ENCODE results near the gene PHLDB1. TPM values are rescaled to one million over a fixed set of nuclear protein-coding genes. Genes with fewer than 3 reads are reported as not detected.

PHLDB1 gene
- total RNA-seq, 2 donors from 2014 or later, result 206 to 377 TPM

DNA sequence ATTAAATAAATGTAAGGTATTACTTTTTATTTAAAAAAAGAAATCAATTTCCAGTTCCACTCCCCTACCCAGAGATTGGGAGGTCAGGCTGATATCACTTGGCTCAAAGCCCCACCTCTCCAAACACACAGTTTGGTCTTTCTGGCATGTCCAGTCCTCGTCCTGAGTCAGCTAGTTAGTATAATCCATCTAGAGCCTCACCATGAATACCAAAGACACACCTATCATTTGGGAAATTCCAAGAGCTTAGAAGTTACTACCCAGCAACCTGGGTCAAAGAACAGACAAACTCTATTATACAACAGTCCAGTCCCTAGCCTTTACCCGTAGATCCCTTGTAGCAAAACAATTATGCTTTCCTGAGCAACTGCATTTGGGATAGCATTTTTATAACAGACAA lies 62.6 kb downstream of the PHLDB1 start:
- Histone ChIP-seq H3K27me3 (replicated peaks; ENCODE audit: insufficient read depth) (no peaks in the 10 kb centered on the region), H3K9me3 (no peaks in the 10 kb centered on the region), H3K36me3 (no peaks in the 10 kb centered on the region), H3K4me3 (no peak overlapping the region), H3K4me1 (ENCODE audit: control insufficient read depth in 1 of 2, low read depth in 2 of 2) (no peaks in the 10 kb centered on the region), H3K27ac (no peak overlapping the region)
- DNase-seq (ENCODE audit: low spot score), result no peak
- no peak for ATAC-seq (ENCODE audit: insufficient number of reproducible peaks, low FRiP score, low read depth)
- TF ChIP-seq, protein P1, sequence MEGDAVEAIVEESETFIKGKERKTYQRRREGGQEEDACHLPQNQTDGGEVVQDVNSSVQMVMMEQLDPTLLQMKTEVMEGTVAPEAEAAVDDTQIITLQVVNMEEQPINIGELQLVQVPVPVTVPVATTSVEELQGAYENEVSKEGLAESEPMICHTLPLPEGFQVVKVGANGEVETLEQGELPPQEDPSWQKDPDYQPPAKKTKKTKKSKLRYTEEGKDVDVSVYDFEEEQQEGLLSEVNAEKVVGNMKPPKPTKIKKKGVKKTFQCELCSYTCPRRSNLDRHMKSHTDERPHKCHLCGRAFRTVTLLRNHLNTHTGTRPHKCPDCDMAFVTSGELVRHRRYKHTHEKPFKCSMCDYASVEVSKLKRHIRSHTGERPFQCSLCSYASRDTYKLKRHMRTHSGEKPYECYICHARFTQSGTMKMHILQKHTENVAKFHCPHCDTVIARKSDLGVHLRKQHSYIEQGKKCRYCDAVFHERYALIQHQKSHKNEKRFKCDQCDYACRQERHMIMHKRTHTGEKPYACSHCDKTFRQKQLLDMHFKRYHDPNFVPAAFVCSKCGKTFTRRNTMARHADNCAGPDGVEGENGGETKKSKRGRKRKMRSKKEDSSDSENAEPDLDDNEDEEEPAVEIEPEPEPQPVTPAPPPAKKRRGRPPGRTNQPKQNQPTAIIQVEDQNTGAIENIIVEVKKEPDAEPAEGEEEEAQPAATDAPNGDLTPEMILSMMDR (IDR thresholded peaks at IDR 0.05), result no peak

DNA sequence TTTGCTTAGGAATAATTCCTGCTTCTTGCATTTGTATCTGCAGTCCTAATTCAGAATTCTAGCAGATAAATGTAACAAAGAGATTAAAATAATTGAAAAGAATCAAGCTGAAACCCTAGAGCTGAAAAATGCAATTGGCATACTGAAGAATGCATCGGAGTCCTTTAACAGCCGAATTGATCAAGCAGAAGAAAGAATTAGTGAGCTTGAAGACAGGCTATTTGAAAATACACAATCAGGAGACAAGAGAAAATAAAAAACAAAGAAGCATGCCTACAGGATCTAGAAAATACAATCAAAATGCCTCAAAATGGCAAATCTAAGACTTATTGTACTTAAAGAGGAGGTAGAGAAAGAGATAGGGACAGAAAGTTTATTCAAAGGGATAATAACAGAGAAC lies 63.8 kb downstream of the PHLDB1 start:
- Histone ChIP-seq H3K9me3 (no peaks in the 10 kb centered on the region), H3K4me3 (no peak overlapping the region), H3K36me3 (no peaks in the 10 kb centered on the region), H3K27ac (no peak overlapping the region), H3K27me3 (replicated peaks; ENCODE audit: insufficient read depth) (no peaks in the 10 kb centered on the region), H3K4me1 (ENCODE audit: control insufficient read depth in 1 of 2, low read depth in 2 of 2) (no peaks in the 10 kb centered on the region)
- TF ChIP-seq, protein P1 (IDR thresholded peaks at IDR 0.05), result no peak
- ATAC-seq (ENCODE audit: insufficient number of reproducible peaks, low FRiP score, low read depth) (no peak), DNase-seq (ENCODE audit: low spot score) (no peak)

DNA sequence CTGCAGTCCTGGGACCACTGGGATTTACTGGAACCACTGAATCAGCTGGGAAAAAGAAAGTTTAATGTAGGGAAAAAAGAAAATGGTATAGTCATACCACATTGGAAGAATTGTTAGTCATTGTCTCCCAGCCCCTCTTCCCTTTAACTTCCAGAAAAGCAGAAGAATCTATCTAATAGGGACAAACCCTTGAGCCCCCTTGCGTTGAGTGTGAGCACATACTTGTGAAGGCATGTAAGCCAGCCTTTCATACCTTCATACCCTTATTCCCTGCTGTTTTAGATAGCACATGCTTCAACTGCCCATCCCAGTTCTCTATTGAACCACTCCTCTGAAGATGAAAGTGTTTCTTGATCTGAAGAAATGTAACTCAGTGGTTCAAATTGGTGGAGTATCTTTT lies 65.4 kb downstream of the PHLDB1 start:
- Histone ChIP-seq H3K4me3 (no peak overlapping the region), H3K36me3 (no peaks in the 10 kb centered on the region), H3K27me3 (replicated peaks; ENCODE audit: insufficient read depth) (no peaks in the 10 kb centered on the region), H3K9me3 (no peaks in the 10 kb centered on the region), H3K4me1 (ENCODE audit: control insufficient read depth in 1 of 2, low read depth in 2 of 2) (no peaks in the 10 kb centered on the region), H3K27ac (no peak overlapping the region)
- TF ChIP-seq, protein P1 (IDR thresholded peaks at IDR 0.05), result no peak
- no peak for DNase-seq (ENCODE audit: low spot score)
- ATAC-seq (ENCODE audit: insufficient number of reproducible peaks, low FRiP score, low read depth), result no peak

DNA sequence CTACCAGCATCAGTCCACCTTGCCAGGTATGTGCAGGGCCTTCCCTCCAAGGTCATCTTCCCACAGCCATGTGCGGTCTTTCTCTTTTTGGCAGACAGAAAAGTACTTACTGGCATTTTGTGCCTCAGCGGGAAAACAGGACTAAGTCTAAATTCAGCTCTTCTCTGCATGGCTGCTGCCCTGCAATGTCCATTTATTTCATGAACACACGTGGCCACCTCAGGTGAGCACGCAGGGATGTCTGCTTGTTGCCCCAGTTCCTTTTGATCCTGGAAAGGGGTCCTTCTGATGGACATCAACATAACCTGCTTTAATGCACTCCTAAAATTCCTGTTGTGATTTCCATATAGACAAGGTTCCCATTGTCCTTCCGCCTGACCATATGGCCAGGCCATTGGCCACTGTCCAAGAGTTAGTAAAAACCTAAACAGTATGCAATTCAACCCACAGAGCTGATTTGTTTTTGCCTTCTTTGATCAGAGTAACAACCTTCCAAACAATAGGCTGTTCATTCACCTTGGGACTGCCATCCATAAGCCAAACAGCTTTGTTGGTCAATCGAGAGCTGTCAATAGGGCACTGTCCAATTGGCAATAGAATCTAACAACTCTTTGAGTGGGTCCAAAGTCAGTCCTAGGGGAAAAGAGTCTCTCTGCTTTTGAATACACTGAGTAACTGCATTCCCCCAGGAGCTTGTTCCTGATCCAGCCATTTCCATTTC lies 66.1 kb downstream of the PHLDB1 start:
- H3K9me3 ChIP-seq, result no peaks in the 10 kb centered on the region
- no peaks in the 10 kb centered on the region for H3K4me1 ChIP-seq (ENCODE audit: control insufficient read depth in 1 of 2, low read depth in 2 of 2)
- no peak for DNase-seq (ENCODE audit: low spot score)
- ATAC-seq (ENCODE audit: insufficient number of reproducible peaks, low FRiP score, low read depth), result no peak
- no peaks in the 10 kb centered on the region for H3K36me3 ChIP-seq
- H3K27me3 ChIP-seq (replicated peaks; ENCODE audit: insufficient read depth), result no peaks in the 10 kb centered on the region
- no peak overlapping the region for H3K27ac ChIP-seq
- no peak overlapping the region for H3K4me3 ChIP-seq
- TF ChIP-seq, protein P1 (IDR thresholded peaks at IDR 0.05), result no peak

DNA sequence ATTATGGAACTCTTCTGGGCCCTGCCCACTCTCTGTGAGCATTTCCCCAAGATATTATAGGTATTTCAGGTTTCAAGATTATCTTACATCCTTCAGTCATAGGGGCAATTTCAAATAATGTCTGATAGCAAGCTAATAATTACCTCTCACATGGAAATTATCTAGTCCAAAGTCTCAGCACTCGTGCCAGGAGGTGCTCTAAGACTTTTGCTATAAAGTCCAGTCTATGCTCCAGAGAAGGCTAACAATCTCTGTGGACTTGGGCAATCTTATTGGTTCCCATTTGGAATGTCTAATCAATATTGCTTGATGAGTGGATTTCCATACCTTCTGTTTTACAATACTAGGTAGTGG lies 66.6 kb downstream of the PHLDB1 start:
- Histone ChIP-seq H3K36me3 (no peaks in the 10 kb centered on the region), H3K9me3 (no peaks in the 10 kb centered on the region), H3K4me1 (ENCODE audit: control insufficient read depth in 1 of 2, low read depth in 2 of 2) (peaks cover 0 to 4% of the 10 kb centered on the region in 2 donors), H3K27me3 (replicated peaks; ENCODE audit: insufficient read depth) (no peaks in the 10 kb centered on the region), H3K27ac (no peak overlapping the region), H3K4me3 (no peak overlapping the region)
- TF ChIP-seq, protein P1 (IDR thresholded peaks at IDR 0.05), result no peak
- ATAC-seq (ENCODE audit: insufficient number of reproducible peaks, low FRiP score, low read depth), result no peak
- no peak for DNase-seq (ENCODE audit: low spot score)
